ENCODE data around the gene KIAA1958.
"Not testable (repeated sequence)": the region's sequence is repeated elsewhere in the genome, so short reads cannot be mapped to it uniquely, and the experiment has no call there.

The KIAA1958 gene

GRCh38 chr9:112556497-112557442 is 70.1 kb downstream of the KIAA1958 start:
- DNase-seq, result peak; percentile 79

- DNase-seq, result peak; percentile 83
Observed at GRCh38 chr9:112558476-112558875, 71.8 kb downstream of the KIAA1958 start.

GRCh38 chr9:112558978-112559377 is 72.4 kb downstream of the KIAA1958 start:
- no peak for DNase-seq

- no peak for DNase-seq
Observed at GRCh38 chr9:112559629-112560413, 73.2 kb downstream of the KIAA1958 start.

- DNase-seq, result no peak
Observed at GRCh38 chr9:112562235-112562958, 75.8 kb downstream of the KIAA1958 start.

GRCh38 chr9:112569186-112569585 is 82.6 kb downstream of the KIAA1958 start:
- peak; percentile 97 for DNase-seq

GRCh38 chr9:112570671-112571167 is 84.1 kb downstream of the KIAA1958 start:
- peak; percentile 21 for DNase-seq

GRCh38 chr9:112571624-112572355 is 85.2 kb downstream of the KIAA1958 start:
- DNase-seq, result no peak

- DNase-seq, result no peak
Observed at GRCh38 chr9:112572416-112572815, 85.8 kb downstream of the KIAA1958 start.

- DNase-seq, result no peak
Observed at GRCh38 chr9:112574008-112574407, 87.4 kb downstream of the KIAA1958 start.

GRCh38 chr9:112575107-112575506 is 88.5 kb downstream of the KIAA1958 start:
- no peak for DNase-seq

- DNase-seq, result no peak
Observed at GRCh38 chr9:112581469-112582176, 95.0 kb downstream of the KIAA1958 start.

- no peak for DNase-seq
Observed at GRCh38 chr9:112582371-112583262, 96.0 kb downstream of the KIAA1958 start.

- peak; percentile 52 for DNase-seq
Observed at GRCh38 chr9:112586599-112587155, 100.0 kb downstream of the KIAA1958 start.

GRCh38 chr9:112591875-112592274 is 105.2 kb downstream of the KIAA1958 start:
- DNase-seq, result not testable (repeated sequence)

- DNase-seq, result no peak
Observed at GRCh38 chr9:112599732-112600131, 113.1 kb downstream of the KIAA1958 start.

- peak; percentile 38 for DNase-seq
Observed at GRCh38 chr9:112601636-112602035, 115.0 kb downstream of the KIAA1958 start.

GRCh38 chr9:112604790-112605189 is 118.2 kb downstream of the KIAA1958 start:
- DNase-seq, result no peak

GRCh38 chr9:112605518-112605917 is 118.9 kb downstream of the KIAA1958 start:
- DNase-seq, result no peak

All from fibroblast of upper back skin (primary cell).